Transverse colon (tissue), 4 donors: Measurements from ENCODE around the gene MBOAT1. TPM values are rescaled to one million over a fixed set of nuclear protein-coding genes. Genes with fewer than 3 reads are reported as not detected.

Source experiments
- DNase-seq: peaks from one replicate; pipeline ENCODE4 v3.0.0-alpha.2; 2019
- H3K27ac ChIP-seq, 4 donors: fragments of 200-600 bp; sonication (generic); 2 replicates each; pipeline ENCODE4 v1.5.1; 2016 to 2018; ENCODE audit warnings: inconsistent platforms in 4 of 4
- H3K27me3 ChIP-seq: fragments of 200-600 bp; sonication (generic); 2 replicates; pipeline ENCODE4 v1.5.1; 2017; ENCODE audit warnings: inconsistent platforms
- H3K36me3 ChIP-seq, 4 donors: fragments of 200-600 bp; sonication (generic); 2 replicates each; pipeline ENCODE4 v1.5.1; 2017 to 2019; ENCODE audit warnings: inconsistent platforms in 4 of 4
- H3K4me1 ChIP-seq, 4 donors: fragments of 200-600 bp; sonication (generic); 2 replicates each; pipeline ENCODE4 v1.5.1; 2017 to 2020; ENCODE audit warnings: inconsistent platforms in 4 of 4
- H3K4me3 ChIP-seq, 4 donors: fragments of 200-600 bp; sonication (generic); 1 replicate in 1 of 4; 2 replicates in 3 of 4; pipeline versions ENCODE4 v1.5.1 to v1.6.1; 2017 to 2019; ENCODE audit warnings: inconsistent platforms in 4 of 4
- H3K9me3 ChIP-seq, 2 donors: fragments of 200-600 bp; sonication (generic); 2 replicates each; pipeline ENCODE4 v1.5.1; 2017 to 2019; ENCODE audit warnings: inconsistent platforms in 2 of 2
- CTCF ChIP-seq, 5 experiments: fragments of 200-600 bp in 3 of 5; fragments of 450-650 bp in 2 of 5; sonication (generic) in 3 of 5; IDR thresholded peaks; 1 replicate in 2 of 5; 2 replicates in 3 of 5; pipeline ENCODE4 v1.5.1; 2016 to 2017; ENCODE audit warnings: antibody characterized with exemption in 5 of 5, inconsistent platforms in 3 of 5, mild to moderate bottlenecking in 2 of 5, moderate library complexity in 1 of 5
- EP300 ChIP-seq: sonication (generic); formaldehyde crosslinking; IDR thresholded peaks from one replicate; pipeline ENCODE4 v1.6.1; 2017; ENCODE audit warnings: antibody characterized with exemption, low read depth
- POLR2A ChIP-seq: fragments of 450-650 bp; IDR thresholded peaks from one replicate; pipeline ENCODE4 v1.6.1; 2016; ENCODE audit warnings: antibody characterized with exemption, mild to moderate bottlenecking, moderate library complexity
- POLR2AphosphoS5 ChIP-seq, 3 donors: sonication (generic); formaldehyde crosslinking; IDR thresholded peaks; one replicate each; pipeline ENCODE4 v1.6.1; 2016; ENCODE audit warnings: antibody characterized with exemption in 3 of 3
- WGBS, 2 donors: methylation state at CpG; one replicate each; pipeline ENCODE4 v1.1.5; 2018; ENCODE audit warnings: low coverage in 1 of 2; 5-methylcytosine and 5-hydroxymethylcytosine counted together
- in situ Hi-C, 4 donors: fragments of 200-750 bp; cut with MboI; loops; one replicate each; pipeline versions ENCODE4 v1.15.0 to v1.15.1; 2017; ENCODE audit warnings: low sequenced_read_pairs in 3 of 4, low pct_ligation_motif_present in 1 of 4, low pct_unique_long_range_greater_than_20kb in 1 of 4
- intact Hi-C: fragments of 100-400 bp; cut with DNase I; formaldehyde crosslinking; loops from one replicate; pipeline ENCODE4 v1.15.1; 2023; ENCODE audit warnings: low total_unique reads
- total RNA-seq, 4 donors: library from RNA; depleted of rRNA; stranded (reverse); fragments of >200 nt; gene quantifications; one replicate each; pipeline ENCODE4 v1.1.0, GENCODE V29; 2016

Gene MBOAT1
- total RNA-seq, 4 donors from 2014 or later = 10.3 to 85.3 (median 66.5) TPM

DNA sequence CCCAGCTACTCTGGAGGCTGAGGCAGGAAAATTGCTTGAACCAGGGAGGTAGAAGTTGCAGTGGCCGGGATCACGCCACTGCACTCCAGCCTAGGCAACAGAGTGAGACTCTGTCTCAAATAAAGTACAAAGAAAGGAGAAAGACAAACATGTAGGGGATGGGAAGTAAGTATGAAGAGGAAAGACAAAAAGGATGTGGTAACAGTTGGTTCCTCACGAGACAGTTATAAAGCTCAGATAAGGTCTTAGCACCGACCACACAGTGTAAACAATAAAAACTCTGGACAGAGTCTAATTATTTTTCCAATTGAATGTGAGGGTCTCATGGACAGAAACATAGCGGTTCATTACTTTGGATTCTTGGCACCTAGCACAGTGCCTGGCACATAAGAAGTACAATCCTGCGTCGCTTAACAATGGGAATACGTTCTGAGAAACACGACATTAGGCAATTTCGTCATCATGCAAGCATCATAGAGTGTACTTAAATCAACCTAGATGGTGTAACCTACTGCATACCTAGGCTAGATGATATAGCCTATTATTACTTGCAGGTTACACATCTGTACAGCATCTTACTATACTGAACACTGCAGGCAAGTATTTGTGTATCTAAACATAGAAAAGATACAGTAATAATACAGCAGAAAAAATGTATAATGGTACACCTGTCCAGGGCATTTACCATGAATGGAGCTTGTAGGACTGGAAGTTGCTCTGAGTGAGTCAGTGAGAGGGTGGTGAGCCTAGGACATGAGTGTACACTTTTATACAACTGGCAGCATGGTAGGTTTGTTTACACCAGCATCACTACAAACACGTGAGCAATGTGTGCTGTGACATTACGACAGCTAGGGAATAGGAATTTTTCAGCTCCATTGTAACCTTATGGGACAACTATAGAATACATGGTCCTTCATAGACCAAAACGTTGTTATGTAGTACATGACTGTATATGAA lies 38.2 kb downstream of the MBOAT1 start:
- H3K36me3 ChIP-seq = no peaks in the 10 kb centered on the region
- in situ Hi-C loops = no loop called here
- no peak for DNase-seq
- intact Hi-C loops = no loop called here
- 63 to 75% methylated on average over 3 to 13 of the region's 13 CpGs for WGBS, 2 donors
- no peaks in the 10 kb centered on the region for H3K27me3 ChIP-seq
- peak overlapping the region in 1 of 4 donors; percentile 12 for H3K27ac ChIP-seq
- H3K9me3 ChIP-seq = no peaks in the 10 kb centered on the region
- TF ChIP-seq POLR2A = no peak
- no peak for TF ChIP-seq POLR2AphosphoS5 (IDR thresholded peaks at IDR 0.05)
- no peak for TF ChIP-seq EP300
- TF ChIP-seq CTCF (IDR thresholded peaks at IDR 0.05) = no peak
- peaks cover 4 to 50% (median 21%) of the 10 kb centered on the region in 4 donors for H3K4me1 ChIP-seq
- no peak overlapping the region for H3K4me3 ChIP-seq

GRCh38 chr6:20172842-20173456 lies 39.3 kb downstream of the MBOAT1 start:
- DNase-seq = no peak
- Histone ChIP-seq H3K4me1 (peaks cover 4 to 46% (median 18%) of the 10 kb centered on the region in 4 donors), H3K9me3 (no peaks in the 10 kb centered on the region), H3K4me3 (no peak overlapping the region), H3K36me3 (no peaks in the 10 kb centered on the region), H3K27me3 (no peaks in the 10 kb centered on the region), H3K27ac (no peak overlapping the region)
- intact Hi-C loops = no loop called here
- in situ Hi-C loops = no loop called here
- TF ChIP-seq POLR2A = no peak
- TF ChIP-seq POLR2AphosphoS5 (IDR thresholded peaks at IDR 0.05) = no peak
- TF ChIP-seq CTCF (IDR thresholded peaks at IDR 0.05) = no peak
- no peak for TF ChIP-seq EP300
- 95 to 96% methylated on average over 3 of the region's 3 CpGs for WGBS, 2 donors

- TF ChIP-seq POLR2A (no peak), EP300 (no peak), POLR2AphosphoS5 (IDR thresholded peaks at IDR 0.05) (no peak), CTCF (IDR thresholded peaks at IDR 0.05) (no peak)
- Histone ChIP-seq H3K4me1 (peaks cover 3 to 25% (median 4%) of the 10 kb centered on the region in 4 donors), H3K4me3 (no peak overlapping the region), H3K27me3 (no peaks in the 10 kb centered on the region), H3K9me3 (no peaks in the 10 kb centered on the region), H3K36me3 (peaks cover 0 to 4% (median 0%) of the 10 kb centered on the region in 4 donors), H3K27ac (no peak overlapping the region)
- in situ Hi-C loops (no loop called here), intact Hi-C loops (no loop called here)
- WGBS, 2 donors = 76 to 91% methylated on average over 2 to 4 of the region's 4 CpGs
- DNase-seq = no peak
Observed at GRCh38 chr6:20170455-20171148, 41.7 kb downstream of the MBOAT1 start.

- no peaks in the 10 kb centered on the region for H3K27me3 ChIP-seq
- no peak for DNase-seq
- WGBS, 2 donors = 87 to 96% methylated on average over 2 of the region's 2 CpGs
- H3K4me1 ChIP-seq = peaks cover 2 to 17% (median 4%) of the 10 kb centered on the region in 4 donors
- no peak overlapping the region for H3K27ac ChIP-seq
- intact Hi-C loops = no loop called here
- H3K36me3 ChIP-seq = peaks cover 0 to 4% (median 0%) of the 10 kb centered on the region in 4 donors
- no peaks in the 10 kb centered on the region for H3K9me3 ChIP-seq
- no peak overlapping the region for H3K4me3 ChIP-seq
- in situ Hi-C loops = no loop called here
- no peak for TF ChIP-seq POLR2AphosphoS5 (IDR thresholded peaks at IDR 0.05)
- TF ChIP-seq CTCF (IDR thresholded peaks at IDR 0.05) = no peak
Observed at GRCh38 chr6:20169786-20170185, 42.5 kb downstream of the MBOAT1 start.
